SH-SY5Y (cell line): ENCODE data around the gene TIAM2.

Source experiments
- GATA2 ChIP-seq: IDR thresholded peaks from 2 replicates; pipeline ENCODE4 v1.6.1; 2011; ENCODE audit warnings: mild to moderate bottlenecking, low read depth, low read length
- GATA3 ChIP-seq: IDR thresholded peaks from 2 replicates; pipeline ENCODE4 v1.6.1; 2011; ENCODE audit warnings: low read depth, mild to moderate bottlenecking, low read length, moderate library complexity

GRCh38 chr6:155152211-155153076 lies 157.3 kb downstream of the TIAM2 start:
- no peak for TF ChIP-seq GATA2
- no peak for TF ChIP-seq GATA3
